ENCODE data around the gene DAGLB. TPM values are rescaled to one million over a fixed set of nuclear protein-coding genes. Genes with fewer than 3 reads are reported as not detected.
A peak's percentile ranks its signal among the peaks of the same experiment; 100 is the strongest.
"Not testable (repeated sequence)": the region's sequence is repeated elsewhere in the genome, so short reads cannot be mapped to it uniquely, and the experiment has no call there.

DAGLB gene
- total RNA-seq, 1 donor from 2014 or later: 22.6 TPM

DNA sequence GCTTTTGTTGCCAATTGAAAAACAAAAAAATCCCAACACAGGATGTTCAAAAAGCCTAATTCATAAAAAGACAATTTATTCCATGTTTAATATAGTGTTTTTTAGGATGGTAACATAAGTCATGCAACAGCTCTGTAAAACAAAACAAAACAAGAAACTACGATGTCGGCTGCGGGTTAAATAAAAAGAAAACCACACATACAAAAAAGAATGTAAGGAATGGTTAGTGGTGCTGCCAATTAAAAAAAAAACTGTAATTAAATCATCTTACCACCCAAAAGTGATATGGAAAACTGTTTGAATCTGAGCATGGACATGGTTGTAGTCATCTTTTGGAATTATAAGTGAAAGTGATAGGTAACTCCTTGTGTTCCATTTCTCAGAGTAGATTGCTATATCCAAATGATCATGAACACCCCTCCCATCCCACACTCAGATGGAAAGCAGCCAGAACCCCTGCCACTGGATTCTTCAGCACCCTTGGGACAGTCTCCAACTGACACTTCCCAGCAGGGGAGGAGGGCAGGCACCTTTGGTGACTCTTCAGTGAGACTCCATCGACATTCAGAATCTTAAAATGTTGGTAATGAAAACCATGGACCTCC is 14.3 kb upstream of the DAGLB start:
- DNase-seq: no peak

DNA sequence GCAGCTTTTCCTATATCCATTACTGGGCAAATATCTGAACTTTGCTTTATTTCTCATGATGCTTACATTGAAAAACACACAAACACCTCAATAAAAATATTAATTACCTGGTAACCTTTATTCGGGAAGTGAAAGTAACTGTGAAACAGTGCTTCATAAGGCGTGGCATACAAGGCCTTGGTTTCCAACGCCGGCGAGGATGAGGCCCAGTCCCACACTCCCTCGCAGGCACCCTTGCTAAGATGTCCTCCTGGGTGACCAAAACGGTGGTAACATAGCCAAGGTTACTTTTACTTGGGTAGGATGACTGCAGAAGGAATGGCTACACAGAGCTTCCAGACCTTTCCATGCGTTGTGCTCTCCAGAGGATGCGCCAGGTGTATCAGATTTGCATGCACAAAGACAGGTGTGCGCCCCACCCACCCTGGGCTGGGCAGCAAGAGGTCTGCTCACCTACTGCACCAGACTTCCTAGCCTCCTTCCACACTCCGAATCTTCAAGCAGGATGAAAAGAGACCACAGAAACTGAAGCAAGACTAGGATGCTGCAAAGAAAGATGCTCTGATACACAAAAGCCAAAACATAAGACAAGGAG is 13.3 kb upstream of the DAGLB start:
- DNase-seq: no peak

DNA sequence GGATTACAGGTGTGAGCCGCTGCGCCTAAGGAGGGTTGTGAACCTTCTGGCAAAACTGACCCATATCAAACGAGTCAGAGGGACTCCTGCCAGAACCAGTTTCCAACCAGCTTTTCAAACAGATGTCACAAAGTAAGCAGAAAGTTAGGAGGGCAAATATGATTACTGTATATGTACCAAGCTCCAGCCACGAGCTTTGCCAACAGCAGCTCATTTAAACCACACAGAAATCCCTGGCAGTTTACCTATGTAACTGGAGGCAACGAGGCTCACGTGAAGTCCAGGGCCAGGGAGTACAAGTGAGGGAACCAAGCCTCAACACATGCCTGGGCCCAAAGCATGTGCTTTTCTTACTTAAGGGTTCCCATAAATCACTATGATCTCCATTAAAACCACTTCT is 12.5 kb upstream of the DAGLB start:
- DNase-seq: no peak

DNA sequence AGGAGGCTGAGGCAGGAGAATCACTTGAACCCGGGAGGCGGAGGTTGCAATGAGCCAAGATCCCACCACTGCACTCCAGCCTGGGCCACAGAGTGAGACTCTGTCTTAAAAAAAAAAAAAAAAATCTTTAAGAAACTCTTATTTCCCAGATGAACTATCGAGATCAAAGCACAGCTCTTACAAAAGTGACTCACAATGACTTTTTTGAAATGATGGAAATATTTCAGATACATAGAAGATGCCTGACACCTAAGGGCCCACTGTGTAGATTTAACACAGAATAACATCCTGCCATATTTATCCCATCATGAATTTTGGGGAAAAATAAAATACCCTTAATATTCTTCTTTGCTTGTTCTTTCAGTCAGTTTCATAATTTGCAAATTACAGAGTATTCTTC is 10.9 kb upstream of the DAGLB start:
- not testable (repeated sequence) for DNase-seq

- DNase-seq: no peak
These were observed 6.0 kb upstream of the DAGLB start for GRCh38 chr7:6453734-6454133.

DNA sequence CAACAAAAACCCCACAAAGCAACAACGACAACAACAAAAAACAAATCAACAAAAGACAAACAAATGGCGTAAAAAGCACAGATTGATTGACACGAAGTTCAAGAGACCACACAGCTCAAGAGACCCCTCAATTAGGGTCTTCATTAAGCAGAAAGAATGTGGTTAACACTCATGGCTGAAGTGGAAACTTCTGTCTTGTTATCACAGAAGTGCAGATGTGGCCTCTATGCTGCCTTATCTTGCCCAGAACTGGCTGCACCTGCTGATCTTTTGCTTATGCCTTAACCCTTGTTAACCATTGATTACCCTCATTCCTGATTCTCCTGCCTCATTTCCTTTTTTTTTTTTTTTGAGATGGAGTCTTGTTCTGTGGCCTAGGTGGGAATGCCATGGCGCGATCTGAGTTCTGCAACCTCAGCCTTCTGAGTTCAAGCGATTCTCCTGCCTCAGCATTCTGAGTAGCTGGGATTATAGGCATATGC is 3.5 kb upstream of the DAGLB start:
- DNase-seq: no peak

DNA sequence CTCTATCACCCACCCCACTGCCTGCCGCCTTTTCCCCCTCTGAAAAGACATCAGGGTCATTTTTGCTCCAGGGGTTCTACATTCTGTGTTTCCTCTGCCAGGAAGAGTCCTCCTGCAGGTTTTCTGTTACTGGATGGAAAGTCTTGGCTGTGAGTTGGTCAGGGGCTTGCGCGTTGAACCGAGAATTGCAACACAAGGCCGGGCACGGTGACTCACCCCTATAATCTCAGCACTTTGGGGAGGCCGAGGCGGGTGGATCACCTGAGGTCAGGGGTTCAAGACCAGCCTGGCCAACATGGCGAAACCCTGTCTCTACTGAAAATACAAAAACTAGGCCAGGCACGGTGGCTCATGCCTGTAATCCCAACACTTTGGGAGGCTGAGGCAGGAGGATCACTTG is 2.8 kb upstream of the DAGLB start:
- not testable (repeated sequence) for DNase-seq

- not testable (repeated sequence) for DNase-seq
These were observed 2.1 kb upstream of the DAGLB start for GRCh38 chr7:6449884-6450283.

- no peak for DNase-seq
These were observed 1.3 kb upstream of the DAGLB start for GRCh38 chr7:6448943-6449543.

GRCh38 chr7:6446838-6447580 is 745 bp downstream of the DAGLB start:
- peak; percentile 93 for DNase-seq

DNA sequence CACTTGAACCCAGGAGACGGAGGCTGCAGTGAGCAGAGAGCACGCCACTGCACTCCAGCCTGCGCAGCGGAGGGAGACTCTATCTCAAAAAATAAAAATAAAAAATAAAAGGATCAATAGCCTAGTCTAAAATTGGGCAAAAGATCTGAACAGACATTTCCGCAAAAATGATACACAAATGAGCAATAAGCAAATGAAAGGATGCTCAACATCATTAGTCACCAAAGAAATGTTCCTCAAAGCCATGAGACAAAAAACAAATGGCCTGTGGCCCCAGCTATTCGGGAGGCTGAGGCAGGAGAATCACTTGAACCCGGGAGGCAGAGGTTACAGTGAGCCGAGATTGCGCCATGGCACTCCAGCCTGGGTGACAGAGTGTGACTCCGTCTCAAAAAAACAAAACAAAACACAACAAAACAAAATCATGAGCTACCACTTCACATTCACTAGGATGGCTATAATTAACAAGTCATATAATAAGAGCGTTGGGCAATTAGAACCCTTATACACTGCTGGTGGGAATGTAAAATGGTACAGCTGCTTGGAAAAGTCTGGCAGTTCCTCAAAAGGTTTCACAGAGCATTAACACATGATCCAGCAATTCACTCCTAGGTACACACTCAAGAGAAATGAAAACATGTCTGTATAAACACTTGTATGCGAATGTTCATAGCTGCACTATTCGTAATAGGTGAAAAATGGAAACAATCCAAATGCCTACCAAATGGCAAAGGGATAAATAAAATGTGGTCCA is 3.1 kb downstream of the DAGLB start:
- no peak for DNase-seq

DNA sequence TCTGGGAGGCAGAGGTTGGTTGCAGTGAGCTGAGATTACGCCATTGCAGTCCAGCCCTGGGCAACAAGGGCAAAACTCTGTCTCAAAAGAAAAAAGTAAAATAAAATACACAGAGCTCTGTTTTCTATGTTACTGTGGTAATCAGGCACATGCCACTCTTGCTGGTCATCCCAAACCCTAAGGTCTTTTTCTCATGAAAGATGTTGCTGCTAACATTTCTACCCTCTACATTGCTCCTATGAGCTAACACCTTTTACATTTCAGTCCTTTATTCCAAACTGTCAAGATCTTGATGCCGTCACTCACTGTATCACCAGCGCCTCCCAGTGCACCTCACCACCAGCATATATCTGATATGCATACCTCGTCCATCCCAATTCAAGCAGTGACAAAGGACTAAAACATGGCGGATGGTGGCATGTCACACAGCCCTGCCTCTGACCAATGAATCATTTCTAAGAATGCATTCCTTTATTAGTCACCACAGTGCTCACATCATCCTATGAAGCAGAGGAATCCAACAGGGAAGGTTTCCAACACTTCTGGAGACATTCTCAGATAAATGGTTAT is 4.3 kb downstream of the DAGLB start:
- DNase-seq: peak; percentile 70

DNA sequence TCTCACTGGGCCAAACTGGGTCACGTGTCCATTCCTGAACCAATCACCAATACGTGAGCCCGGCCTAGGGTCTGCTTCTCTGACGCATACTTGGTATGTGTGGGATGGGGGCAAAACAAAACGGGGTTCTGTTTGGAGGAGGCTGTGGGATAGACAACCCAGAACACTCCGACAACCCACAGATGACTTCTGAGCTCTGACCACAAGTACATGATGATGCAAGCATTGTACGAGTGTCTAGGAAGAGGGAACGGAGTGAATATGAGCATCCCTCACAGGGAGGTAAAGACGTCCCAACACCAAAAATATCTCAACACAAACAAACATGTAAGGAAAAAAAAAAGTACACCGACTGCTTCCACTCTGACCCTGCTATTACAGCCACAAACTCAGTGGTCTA is 5.6 kb downstream of the DAGLB start:
- DNase-seq: no peak

- no peak for DNase-seq
These were observed 7.4 kb downstream of the DAGLB start for GRCh38 chr7:6440381-6440780.

GRCh38 chr7:6438427-6438826 is 9.3 kb downstream of the DAGLB start:
- DNase-seq: peak; percentile 85

DNA sequence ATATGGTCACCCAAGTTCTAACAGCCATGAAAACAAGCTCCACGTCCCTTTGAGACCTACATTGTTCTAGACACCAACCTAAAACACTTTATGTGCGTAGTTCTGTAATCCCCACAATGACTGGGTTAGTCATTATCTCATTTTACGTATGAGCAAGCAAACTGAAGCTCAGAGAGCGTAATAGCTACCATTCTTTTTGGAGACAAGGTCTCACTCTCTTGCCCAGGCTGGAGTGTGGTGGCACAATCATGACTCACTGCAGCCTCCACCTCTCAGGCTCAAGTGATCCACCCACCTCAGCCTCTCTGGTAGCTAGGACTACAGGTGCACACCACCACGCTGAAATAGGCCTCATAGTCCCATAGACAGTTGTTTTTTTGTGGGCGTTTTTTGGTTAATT is 10.5 kb downstream of the DAGLB start:
- no peak for DNase-seq

DNA sequence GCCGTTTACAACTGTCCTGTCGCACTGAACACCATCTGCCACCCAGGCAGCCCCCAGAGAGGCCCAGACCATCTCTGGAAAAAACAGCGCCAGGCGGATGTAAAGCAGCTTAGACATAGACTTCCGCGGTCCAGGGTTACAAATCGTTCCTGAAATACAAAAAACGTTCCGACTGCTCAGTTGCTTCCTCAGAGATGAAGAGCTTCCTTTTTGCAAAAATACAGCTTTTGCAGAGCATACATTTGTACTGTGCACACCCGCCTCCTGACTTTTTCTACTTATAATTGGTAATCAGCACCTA is 11.4 kb downstream of the DAGLB start:
- DNase-seq: peak; percentile 38

DNA sequence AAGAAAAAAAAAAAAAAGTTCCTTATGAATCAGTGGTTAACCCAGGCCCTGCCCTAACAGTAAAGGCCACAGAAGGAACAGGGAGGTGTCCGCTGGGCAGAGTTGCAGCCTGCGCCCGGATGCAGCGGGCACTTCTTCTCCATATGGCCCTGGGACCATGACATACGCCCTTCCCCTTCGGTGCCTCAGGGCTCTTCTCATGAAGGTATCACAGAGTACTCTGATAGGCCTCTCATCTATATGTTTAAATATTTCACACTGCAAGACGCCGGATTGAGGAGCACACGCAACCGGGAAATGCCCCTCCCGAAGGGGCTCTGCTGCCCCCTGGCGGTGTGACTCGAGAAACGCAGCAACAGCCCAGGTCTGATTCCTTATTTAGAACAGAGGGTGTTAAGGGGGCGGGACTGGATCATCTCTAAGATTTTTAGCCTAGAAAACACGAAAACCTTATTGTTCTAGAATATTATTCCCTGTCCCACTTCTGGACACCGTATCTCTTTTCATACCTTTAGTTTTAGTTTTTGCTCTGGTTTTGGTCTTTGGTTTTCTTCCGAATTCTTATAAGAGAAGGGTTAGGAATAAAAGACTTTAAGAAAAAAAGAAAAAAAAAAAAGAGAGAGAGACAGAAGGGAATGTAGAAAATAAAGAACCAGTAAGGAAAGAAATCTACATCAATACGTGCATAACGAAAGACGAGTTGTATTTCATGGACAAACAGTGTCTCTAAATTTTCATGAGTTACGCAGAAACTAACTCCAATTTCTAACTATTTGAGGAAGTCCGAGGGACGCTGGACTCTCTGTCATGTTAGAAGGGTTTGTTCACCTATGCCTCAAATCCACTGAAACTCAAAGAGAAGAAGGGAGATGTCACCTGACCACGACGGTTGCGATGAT is 12.0 kb downstream of the DAGLB start:
- peak; percentile 89 for DNase-seq

- DNase-seq: no peak
These were observed 13.8 kb downstream of the DAGLB start for GRCh38 chr7:6433784-6434615.

DNA sequence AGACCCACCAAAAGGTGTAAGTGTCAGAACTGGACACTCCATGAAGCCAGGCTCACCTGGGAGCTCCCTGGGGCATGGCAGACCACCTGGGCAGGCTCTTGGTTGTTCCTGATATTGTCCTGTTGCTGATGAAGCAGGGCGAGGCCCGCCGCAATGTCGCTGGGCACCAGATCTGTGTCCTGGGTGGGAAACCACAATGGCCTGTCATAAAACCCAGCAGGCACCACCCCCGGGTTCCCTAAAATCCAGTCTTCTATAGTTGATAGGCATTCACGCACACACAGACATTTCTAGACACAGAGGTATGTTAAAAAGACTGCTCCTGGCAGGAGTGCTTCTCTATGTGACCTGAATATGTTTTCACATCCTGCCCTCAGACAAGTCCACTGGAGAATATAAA is 15.0 kb downstream of the DAGLB start:
- DNase-seq: no peak

DNA sequence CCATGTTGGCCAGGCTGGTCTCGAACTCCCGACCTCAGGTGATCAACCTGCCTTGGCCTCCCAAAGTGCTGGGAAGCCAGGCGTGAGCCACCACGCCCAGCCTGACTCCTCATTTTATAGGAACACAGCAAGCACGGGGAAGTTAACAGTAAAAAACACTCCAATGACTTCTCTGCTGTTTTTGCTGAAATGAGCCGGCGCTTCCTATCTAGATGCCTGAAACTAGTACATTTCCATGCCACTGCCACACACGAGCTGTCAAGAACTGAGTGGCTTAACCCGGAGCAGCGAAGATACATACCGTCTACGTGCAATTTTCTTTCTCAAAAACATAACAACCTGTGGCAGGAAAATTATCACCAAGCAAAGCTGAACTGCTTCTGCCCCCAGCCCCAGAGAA is 16.8 kb downstream of the DAGLB start:
- DNase-seq: no peak
